ENCODE data around the gene SLC49A3. TPM values are rescaled to one million over a fixed set of nuclear protein-coding genes. Genes with fewer than 3 reads are reported as not detected.

Gene SLC49A3
- total and polyA plus RNA-seq, 2 of the 13 experiments (the other 11 are each of a cell fraction or from before 2014, with no cell fraction given) = 0.07 to 0.17 TPM

- no peak for TF ChIP-seq SNAPC4 (CRISPR knock-in tag; IDR thresholded peaks at IDR 0.05)
- no peak for TF ChIP-seq ZNF432 (CRISPR knock-in tag; IDR thresholded peaks at IDR 0.05; ENCODE audit: borderline replicate concordance)
- 0 out of 2 replicates have a peak, but pooled peaks have one; percentile 27 for TF ChIP-seq ZNF704 (CRISPR knock-in tag; IDR thresholded peaks at IDR 0.05; ENCODE audit: borderline replicate concordance)
- no peak for TF ChIP-seq FLYWCH1 (CRISPR knock-in tag; IDR thresholded peaks at IDR 0.05)
- no peak for TF ChIP-seq NR2F1 (CRISPR knock-in tag; IDR thresholded peaks at IDR 0.05)
- peak; percentile 64; the same call in 1 of the 2 replicates for TF ChIP-seq HOXA9 (CRISPR knock-in tag; IDR thresholded peaks at IDR 0.05; ENCODE audit: borderline replicate concordance)
- no peak for TF ChIP-seq KAT2B (IDR thresholded peaks at IDR 0.05; ENCODE audit: borderline replicate concordance, low read depth, low read length)
- TF ChIP-seq ZSCAN9 (CRISPR knock-in tag; IDR thresholded peaks at IDR 0.05; ENCODE audit: borderline replicate concordance) = no peak
- no peak for TF ChIP-seq SOX6 (IDR thresholded peaks at IDR 0.05)
- peak; percentile 42; the same call in 1 of the 2 replicates for TF ChIP-seq SOX6 (CRISPR knock-in tag; IDR thresholded peaks at IDR 0.05)
- no peak for TF ChIP-seq SETDB1 (CRISPR knock-in tag; IDR thresholded peaks at IDR 0.05; ENCODE audit: borderline replicate concordance)
- no peak for TF ChIP-seq ZNF619 (CRISPR knock-in tag; IDR thresholded peaks at IDR 0.05)
- no peak for TF ChIP-seq PBX3 (CRISPR knock-in tag; IDR thresholded peaks at IDR 0.05; ENCODE audit: borderline replicate concordance)
- peak; percentile 91 for TF ChIP-seq MED1 (CRISPR knock-in tag; IDR thresholded peaks at IDR 0.05)
- no peak for TF ChIP-seq CAMTA2 (CRISPR knock-in tag; IDR thresholded peaks at IDR 0.05; ENCODE audit: borderline replicate concordance)
- TF ChIP-seq, protein P1, sequence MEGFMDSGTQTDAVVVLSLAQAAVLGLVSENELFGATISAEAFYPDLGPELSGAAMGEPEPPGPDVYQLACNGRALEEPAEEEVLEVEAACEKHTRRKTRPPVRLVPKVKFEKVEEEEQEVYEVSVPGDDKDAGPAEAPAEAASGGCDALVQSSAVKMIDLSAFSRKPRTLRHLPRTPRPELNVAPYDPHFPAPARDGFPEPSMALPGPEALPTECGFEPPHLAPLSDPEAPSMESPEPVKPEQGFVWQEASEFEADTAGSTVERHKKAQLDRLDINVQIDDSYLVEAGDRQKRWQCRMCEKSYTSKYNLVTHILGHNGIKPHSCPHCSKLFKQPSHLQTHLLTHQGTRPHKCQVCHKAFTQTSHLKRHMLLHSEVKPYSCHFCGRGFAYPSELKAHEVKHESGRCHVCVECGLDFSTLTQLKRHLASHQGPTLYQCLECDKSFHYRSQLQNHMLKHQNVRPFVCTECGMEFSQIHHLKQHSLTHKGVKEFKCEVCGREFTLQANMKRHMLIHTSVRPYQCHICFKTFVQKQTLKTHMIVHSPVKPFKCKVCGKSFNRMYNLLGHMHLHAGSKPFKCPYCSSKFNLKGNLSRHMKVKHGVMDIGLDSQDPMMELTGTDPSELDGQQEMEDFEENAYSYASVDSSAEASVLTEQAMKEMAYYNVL (CRISPR knock-in tag; IDR thresholded peaks at IDR 0.05; ENCODE audit: borderline replicate concordance) = no peak; the same call in 1 of the 2 replicates
- TF ChIP-seq, protein P2, sequence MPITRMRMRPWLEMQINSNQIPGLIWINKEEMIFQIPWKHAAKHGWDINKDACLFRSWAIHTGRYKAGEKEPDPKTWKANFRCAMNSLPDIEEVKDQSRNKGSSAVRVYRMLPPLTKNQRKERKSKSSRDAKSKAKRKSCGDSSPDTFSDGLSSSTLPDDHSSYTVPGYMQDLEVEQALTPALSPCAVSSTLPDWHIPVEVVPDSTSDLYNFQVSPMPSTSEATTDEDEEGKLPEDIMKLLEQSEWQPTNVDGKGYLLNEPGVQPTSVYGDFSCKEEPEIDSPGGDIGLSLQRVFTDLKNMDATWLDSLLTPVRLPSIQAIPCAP (CRISPR knock-in tag; IDR thresholded peaks at IDR 0.05; ENCODE audit: low read depth) = no peak
Observed at GRCh38 chr4:658681-659667, 30.0 kb downstream of the SLC49A3 start (continued).
